HFFc6 (cell line): ENCODE measurements around the gene DOCK2. TPM values are rescaled to one million over a fixed set of nuclear protein-coding genes. Genes with fewer than 3 reads are reported as not detected.
A peak's percentile ranks its signal among the peaks of the same experiment; 100 is the strongest.

Source experiments
- DNase-seq: peaks from one replicate; pipeline ENCODE4 v3.0.0-alpha.2; 2018
- H3K27ac Mint-ChIP-seq: 2 replicates; pipeline ENCODE4 v1.8.0; 2020; ENCODE audit warnings: mild to moderate bottlenecking, mixed read lengths
- H3K27me3 Mint-ChIP-seq: 2 replicates; pipeline ENCODE4 v1.8.0; 2021; ENCODE audit warnings: mild to moderate bottlenecking, moderate library complexity, mixed read lengths; ENCODE audit not compliant: insufficient read depth
- H3K36me3 Mint-ChIP-seq: 2 replicates; pipeline ENCODE4 v1.8.0; 2021; ENCODE audit warnings: low read depth, mixed read lengths
- H3K4me1 Mint-ChIP-seq: 2 replicates; pipeline ENCODE4 v1.8.0; 2020; ENCODE audit warnings: low read depth, mixed read lengths
- H3K4me3 Mint-ChIP-seq: 2 replicates; pipeline ENCODE4 v1.8.0; 2020; ENCODE audit warnings: mild to moderate bottlenecking, moderate library complexity, mixed read lengths
- H3K9me3 Mint-ChIP-seq: 2 replicates; pipeline ENCODE4 v1.8.0; 2020; ENCODE audit warnings: mild to moderate bottlenecking, mixed read lengths
- total RNA-seq, 6 experiments: library from RNA; stranded (reverse); fragmentation: NEBNext Ultra II Directional; extraction: Animal tissue kit (Norgen Biotek cat#: 25700); gene quantifications; 2 replicates in 1 of 6; 3 replicates in 5 of 6; pipeline ENCODE4 v1.2.3, GENCODE V29; 2021
- TF ChIP-seq, protein P1 (sequence below): fragments of 200-600 bp; sonication (generic); IDR thresholded peaks from 2 replicates; pipeline ENCODE4 v1.5.0; 2021; ENCODE audit warnings: antibody characterized with exemption, mild to moderate bottlenecking

Gene DOCK2
- total RNA-seq, 6 experiments from 2014 or later: 1.4 to 6.5 (median 3.0) TPM

DNA sequence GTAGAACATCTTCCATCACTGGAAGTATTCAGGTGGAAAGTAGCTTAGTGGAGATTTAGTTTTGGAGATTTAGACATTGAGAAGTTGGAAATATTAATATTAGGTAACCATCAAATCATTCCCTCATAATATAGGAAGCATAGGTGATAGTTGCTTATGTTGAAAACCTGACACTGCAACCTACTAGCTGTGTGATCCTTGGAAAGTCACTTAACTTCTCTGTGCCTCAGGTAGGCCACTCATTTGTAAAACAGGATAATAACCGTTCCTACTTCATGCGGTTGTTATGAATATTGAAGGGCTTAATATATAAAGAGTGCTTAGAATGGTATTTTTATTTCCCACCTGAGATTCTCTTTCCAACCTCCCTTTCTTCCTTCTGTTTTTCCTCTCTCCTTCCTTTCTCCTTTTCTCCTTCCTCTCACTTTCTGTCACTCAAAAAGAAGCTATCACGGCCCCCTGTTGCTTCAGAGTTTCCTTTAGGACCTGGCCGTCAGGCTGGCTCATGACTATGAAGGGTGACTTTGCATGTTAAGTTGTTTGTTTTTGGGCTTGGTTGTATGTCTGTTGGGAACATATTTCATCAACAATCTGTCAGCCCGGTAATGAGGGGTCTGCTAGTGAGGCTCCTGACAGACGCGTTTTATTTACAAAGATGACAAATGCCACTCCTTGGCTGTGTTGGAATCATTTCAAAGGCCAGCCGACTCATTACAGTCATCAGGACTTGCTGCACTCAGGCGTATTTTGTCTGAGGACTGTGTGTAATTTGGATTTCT, 31.0 kb downstream of the DOCK2 start:
- Mint-ChIP-seq H3K4me1 (peaks cover 32% of the 10 kb centered on the region), H3K36me3 (peaks cover 15% of the 10 kb centered on the region), H3K9me3 (peaks cover 14% of the 10 kb centered on the region), H3K4me3 (peak overlapping the region; percentile 49; the same call in 1 of the 2 replicates), H3K27ac (peak overlapping the region; percentile 71), H3K27me3 (no peaks in the 10 kb centered on the region; the same call in 1 of the 2 replicates)
- TF ChIP-seq, protein P1, sequence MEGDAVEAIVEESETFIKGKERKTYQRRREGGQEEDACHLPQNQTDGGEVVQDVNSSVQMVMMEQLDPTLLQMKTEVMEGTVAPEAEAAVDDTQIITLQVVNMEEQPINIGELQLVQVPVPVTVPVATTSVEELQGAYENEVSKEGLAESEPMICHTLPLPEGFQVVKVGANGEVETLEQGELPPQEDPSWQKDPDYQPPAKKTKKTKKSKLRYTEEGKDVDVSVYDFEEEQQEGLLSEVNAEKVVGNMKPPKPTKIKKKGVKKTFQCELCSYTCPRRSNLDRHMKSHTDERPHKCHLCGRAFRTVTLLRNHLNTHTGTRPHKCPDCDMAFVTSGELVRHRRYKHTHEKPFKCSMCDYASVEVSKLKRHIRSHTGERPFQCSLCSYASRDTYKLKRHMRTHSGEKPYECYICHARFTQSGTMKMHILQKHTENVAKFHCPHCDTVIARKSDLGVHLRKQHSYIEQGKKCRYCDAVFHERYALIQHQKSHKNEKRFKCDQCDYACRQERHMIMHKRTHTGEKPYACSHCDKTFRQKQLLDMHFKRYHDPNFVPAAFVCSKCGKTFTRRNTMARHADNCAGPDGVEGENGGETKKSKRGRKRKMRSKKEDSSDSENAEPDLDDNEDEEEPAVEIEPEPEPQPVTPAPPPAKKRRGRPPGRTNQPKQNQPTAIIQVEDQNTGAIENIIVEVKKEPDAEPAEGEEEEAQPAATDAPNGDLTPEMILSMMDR: no peak
- DNase-seq: peak; percentile 28

DNA sequence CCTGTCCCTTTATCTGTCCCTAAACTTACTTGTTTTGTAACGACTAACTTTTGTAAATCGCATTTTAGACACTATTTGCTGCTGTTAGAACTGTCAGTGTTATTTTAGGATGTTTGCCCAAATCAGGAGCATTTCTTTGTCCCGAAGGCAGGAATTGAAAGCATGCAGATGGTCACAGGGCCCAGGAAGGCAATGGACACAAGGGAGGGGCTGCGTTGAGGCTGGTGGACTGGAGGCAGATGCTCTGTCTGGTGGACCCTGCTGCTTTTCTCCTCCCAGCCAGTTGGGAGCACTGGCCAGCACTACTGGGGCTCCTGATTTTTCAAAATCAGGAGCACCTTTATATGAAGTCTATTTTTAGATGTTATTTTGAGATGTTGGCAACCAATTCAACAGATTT, 31.7 kb downstream of the DOCK2 start:
- H3K4me3 Mint-ChIP-seq: peak overlapping the region; percentile 49; the same call in 1 of the 2 replicates
- H3K9me3 Mint-ChIP-seq: peaks cover 7% of the 10 kb centered on the region; the same call in 1 of the 2 replicates
- H3K27ac Mint-ChIP-seq: peak overlapping the region; percentile 71
- TF ChIP-seq, protein P1: no peak; the same call in 1 of the 2 replicates
- DNase-seq: peak; percentile 25
- H3K4me1 Mint-ChIP-seq: peaks cover 31% of the 10 kb centered on the region
- H3K36me3 Mint-ChIP-seq: peaks cover 10% of the 10 kb centered on the region
- no peaks in the 10 kb centered on the region; the same call in 1 of the 2 replicates for H3K27me3 Mint-ChIP-seq

DNA sequence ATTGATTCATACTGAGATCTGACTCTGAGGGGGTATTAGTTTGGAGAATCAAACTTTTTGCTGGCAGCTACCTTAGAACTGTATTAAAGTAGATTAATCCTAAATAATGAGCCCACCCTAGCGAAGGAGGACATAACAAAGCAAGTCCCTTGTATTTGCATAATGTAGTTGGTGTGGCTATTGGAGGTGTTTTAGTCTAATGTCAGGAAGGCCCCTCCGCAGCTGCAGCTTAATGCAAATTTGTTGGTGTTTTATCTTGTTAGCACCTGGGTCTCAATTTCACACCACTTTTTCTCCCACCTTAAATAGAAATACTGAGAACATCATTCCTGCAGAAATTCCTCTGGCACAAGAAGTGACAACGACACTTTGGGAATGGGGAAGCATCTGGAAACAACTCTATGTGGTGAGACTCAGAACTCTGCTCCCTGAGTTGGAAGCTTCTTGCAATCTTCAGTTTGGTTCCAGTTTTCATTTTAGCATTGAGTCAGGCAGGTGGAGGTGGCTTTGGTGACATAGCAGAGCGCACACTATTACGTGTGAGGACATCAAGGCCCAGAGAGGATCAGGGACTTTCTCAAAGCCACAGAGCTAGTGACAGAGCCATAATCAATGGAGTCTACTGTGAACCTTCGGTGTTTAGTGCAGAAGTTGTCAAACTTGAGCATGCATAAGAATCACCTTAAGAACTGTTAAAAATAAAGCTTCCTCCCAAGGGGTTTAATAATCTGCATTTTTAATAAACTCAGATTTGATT, 33.9 kb downstream of the DOCK2 start:
- TF ChIP-seq, protein P1: no peak
- H3K27ac Mint-ChIP-seq: no peak overlapping the region
- no peaks in the 10 kb centered on the region for H3K9me3 Mint-ChIP-seq
- H3K27me3 Mint-ChIP-seq: no peaks in the 10 kb centered on the region; the same call in 1 of the 2 replicates
- no peaks in the 10 kb centered on the region for H3K36me3 Mint-ChIP-seq
- DNase-seq: no peak
- peaks cover 23% of the 10 kb centered on the region for H3K4me1 Mint-ChIP-seq
- no peak overlapping the region for H3K4me3 Mint-ChIP-seq

DNA sequence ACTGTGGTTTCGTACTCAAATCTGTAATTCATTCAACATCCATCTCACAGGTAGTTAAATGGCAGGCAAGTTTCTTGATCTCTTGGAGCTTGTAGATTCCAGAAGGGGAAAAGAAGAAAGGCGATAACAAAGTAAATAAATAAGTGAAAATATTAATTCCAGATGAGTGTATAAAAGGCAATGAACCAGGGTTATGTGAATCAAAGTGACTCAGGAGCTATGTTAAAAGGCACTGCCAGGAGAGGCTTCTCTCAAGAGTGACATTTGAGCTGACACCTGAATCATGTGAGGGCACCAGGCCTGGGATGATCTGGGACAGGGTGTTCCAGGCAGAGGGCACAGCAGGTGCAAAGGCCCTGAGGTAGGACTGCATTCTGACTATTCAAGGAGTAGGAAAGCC, 45.0 kb downstream of the DOCK2 start:
- Mint-ChIP-seq H3K4me3 (no peak overlapping the region), H3K9me3 (no peaks in the 10 kb centered on the region), H3K27me3 (no peaks in the 10 kb centered on the region), H3K27ac (no peak overlapping the region), H3K36me3 (peaks cover 3% of the 10 kb centered on the region; the same call in 1 of the 2 replicates), H3K4me1 (peaks cover 9% of the 10 kb centered on the region)
- no peak for DNase-seq
- TF ChIP-seq, protein P1: no peak

DNA sequence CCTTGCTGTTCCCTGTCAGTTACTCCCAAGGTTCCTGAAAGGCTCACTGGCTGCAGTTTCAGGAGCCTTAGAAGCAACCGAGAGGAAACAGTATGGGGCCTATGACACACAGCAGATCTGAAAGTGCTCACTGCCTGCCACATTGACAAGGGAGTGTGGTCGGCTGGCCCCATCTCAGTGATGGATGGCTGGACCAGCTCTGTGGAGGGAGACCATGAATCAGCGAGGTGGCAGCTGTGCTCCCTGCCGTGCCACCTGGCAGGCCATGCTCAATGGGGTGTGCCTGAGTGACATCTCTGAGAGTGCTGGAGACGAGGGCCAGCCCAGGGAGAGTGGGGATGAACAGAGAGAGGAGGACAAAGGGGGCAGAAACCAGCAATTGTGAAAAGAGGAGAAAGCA, 49.1 kb downstream of the DOCK2 start:
- no peak for DNase-seq
- H3K9me3 Mint-ChIP-seq: no peaks in the 10 kb centered on the region
- no peaks in the 10 kb centered on the region for H3K27me3 Mint-ChIP-seq
- H3K36me3 Mint-ChIP-seq: peaks cover 10% of the 10 kb centered on the region; the same call in 1 of the 2 replicates
- peaks cover 19% of the 10 kb centered on the region for H3K4me1 Mint-ChIP-seq
- H3K27ac Mint-ChIP-seq: no peak overlapping the region
- H3K4me3 Mint-ChIP-seq: no peak overlapping the region
- TF ChIP-seq, protein P1: no peak
